ENCODE measurements around the gene KCNQ5. TPM values are rescaled to one million over a fixed set of nuclear protein-coding genes. Genes with fewer than 3 reads are reported as not detected.

Gene KCNQ5
- total and polyA plus RNA-seq, 2 of the 8 experiments (the other 6 are each of a cell fraction or from before 2014, with no cell fraction given) = 0.83 to 1.2 TPM

DNA sequence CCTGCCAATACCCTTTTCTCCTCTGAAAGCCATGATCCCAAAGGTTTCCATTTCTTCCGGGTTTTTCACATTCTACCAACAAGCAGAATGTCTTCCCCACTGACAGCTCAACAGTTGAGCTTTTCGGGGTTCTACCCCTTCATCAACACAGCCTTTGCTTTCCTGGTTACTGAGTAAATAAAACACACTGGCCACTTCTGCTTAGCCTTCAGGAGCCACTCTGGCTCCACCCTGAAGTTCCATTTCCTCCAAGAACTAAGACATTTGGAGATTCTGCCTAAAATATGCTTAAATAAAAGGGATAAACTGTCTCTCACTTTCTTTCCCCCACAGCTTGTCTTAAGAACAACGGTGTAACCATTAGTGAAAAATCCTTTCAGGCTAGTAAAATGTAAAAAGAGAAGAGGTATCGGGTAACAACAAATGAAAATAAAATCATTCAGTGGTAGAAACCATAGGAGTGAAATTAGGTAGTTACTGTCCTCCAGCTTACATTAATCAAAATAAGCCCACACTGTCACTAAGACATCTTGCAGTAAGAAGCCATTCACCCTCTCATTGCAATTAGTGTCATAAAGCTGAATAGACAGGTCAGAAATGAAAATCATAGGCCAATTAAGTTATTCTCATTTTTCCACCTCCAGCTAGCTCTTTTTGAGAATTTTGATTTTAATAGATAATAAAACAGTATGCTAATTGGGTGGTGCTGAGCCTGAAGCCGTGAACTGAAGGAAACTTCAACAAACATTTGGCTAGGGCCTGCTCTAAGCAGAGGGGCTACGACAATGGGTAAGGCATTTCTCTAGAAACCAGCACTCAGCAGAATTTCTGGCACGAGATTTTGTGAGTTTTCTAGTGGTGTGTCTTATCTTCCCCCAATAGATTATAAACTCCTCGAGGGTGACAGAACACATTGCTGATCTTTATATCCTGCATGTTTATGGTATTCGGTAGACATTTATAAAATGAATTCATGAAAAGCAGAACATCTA, 409.2 kb downstream of the KCNQ5 start (continued):
- TF ChIP-seq, protein P1, sequence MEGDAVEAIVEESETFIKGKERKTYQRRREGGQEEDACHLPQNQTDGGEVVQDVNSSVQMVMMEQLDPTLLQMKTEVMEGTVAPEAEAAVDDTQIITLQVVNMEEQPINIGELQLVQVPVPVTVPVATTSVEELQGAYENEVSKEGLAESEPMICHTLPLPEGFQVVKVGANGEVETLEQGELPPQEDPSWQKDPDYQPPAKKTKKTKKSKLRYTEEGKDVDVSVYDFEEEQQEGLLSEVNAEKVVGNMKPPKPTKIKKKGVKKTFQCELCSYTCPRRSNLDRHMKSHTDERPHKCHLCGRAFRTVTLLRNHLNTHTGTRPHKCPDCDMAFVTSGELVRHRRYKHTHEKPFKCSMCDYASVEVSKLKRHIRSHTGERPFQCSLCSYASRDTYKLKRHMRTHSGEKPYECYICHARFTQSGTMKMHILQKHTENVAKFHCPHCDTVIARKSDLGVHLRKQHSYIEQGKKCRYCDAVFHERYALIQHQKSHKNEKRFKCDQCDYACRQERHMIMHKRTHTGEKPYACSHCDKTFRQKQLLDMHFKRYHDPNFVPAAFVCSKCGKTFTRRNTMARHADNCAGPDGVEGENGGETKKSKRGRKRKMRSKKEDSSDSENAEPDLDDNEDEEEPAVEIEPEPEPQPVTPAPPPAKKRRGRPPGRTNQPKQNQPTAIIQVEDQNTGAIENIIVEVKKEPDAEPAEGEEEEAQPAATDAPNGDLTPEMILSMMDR (IDR thresholded peaks at IDR 0.05; ENCODE audit: control extremely low read depth in 1 of 3, insufficient read depth in 1 of 3, low read depth in 1 of 3, low read length in 3 of 3) = no peak
- TF ChIP-seq BACH1 (IDR thresholded peaks at IDR 0.05; ENCODE audit: low read length) = no peak
- no peak for TF ChIP-seq EZH2 (IDR thresholded peaks at IDR 0.05; ENCODE audit: low read depth, low read length, severe bottlenecking)
- no peak for TF ChIP-seq PHF8 (conservative IDR thresholded peaks at IDR 0.05; ENCODE audit: low read depth, low read length)
- TF ChIP-seq CBX5 (IDR thresholded peaks at IDR 0.05; ENCODE audit: low read depth, low read length) = no peak
- TF ChIP-seq SP4 (IDR thresholded peaks at IDR 0.05; ENCODE audit: low read length) = no peak
- no peak for TF ChIP-seq JUN (IDR thresholded peaks at IDR 0.05; ENCODE audit: low read depth, low read length)
- TF ChIP-seq, protein P2, sequence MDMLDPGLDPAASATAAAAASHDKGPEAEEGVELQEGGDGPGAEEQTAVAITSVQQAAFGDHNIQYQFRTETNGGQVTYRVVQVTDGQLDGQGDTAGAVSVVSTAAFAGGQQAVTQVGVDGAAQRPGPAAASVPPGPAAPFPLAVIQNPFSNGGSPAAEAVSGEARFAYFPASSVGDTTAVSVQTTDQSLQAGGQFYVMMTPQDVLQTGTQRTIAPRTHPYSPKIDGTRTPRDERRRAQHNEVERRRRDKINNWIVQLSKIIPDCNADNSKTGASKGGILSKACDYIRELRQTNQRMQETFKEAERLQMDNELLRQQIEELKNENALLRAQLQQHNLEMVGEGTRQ (IDR thresholded peaks at IDR 0.05; ENCODE audit: low read length) = no peak
- TF ChIP-seq KDM4A (IDR thresholded peaks at IDR 0.05; ENCODE audit: low read depth, low read length, severe bottlenecking) = no peak
- no peak for TF ChIP-seq BCL11A (IDR thresholded peaks at IDR 0.05; ENCODE audit: low read depth in 2 of 2, low read length in 2 of 2)
- TF ChIP-seq CREB1 (IDR thresholded peaks at IDR 0.05) = no peak
- no peak for TF ChIP-seq HDAC2 (IDR thresholded peaks at IDR 0.05; ENCODE audit: borderline replicate concordance in 1 of 2, low read depth in 2 of 2, low read length in 2 of 2)

Data from H1 (cell line).